Kasumi-1 (cell line): ENCODE data around the gene ARL6IP1.
A peak's percentile ranks its signal among the peaks of the same experiment; 100 is the strongest.

Source experiments
- DNase-seq, 2 experiments: peaks; one replicate each; lab custom pipeline; 2025; lab: John Stamatoyannopoulos, UW

ARL6IP1 gene

GRCh38 chr16:18801145-18801972 lies at the start of gene ARL6IP1:
Gene ARL6IP1 (minus strand): TSS chr16:18801549. CDS start chr16:18801466, 83 bp downstream.
- DNase-seq, result peak; percentile 86 to 88

DNA sequence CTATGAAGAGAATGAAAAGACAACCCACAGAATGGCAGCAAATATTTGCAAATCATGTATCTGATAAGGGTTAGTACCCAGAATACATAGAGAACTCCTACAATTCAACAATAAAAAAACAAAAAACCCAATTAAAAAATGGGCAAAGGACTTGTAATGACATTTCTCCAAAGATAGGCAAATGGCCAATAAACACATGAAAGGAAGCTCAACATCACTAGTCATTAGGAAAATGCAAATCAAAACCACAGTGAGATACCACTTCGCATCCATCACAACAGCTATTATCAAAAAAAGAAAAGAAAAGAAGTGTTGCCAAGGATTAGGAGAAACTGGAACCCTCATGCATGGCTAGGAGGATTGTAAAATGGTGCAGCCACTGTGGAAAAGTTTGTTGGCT lies 45.1 kb upstream of the ARL6IP1 start:
- no peak for DNase-seq

DNA sequence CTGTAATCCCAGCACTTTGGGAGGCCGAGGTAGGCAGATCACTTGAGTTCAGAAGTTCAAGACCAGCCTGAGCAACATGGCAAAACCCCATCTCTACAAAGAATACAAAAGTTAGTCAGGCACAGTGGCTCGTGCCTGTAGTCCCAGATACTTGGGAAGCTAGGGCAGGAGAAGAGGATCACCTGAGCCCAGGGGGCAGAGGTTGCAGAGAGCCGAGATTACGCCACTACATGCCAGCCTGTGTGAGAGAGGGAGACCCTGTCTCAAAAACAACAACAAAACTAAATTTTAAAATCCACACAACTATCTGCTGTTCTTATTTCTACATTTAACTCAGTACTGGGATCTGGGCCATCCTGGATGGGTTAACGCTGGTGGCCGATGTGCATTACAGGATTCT lies 41.2 kb upstream of the ARL6IP1 start:
- DNase-seq, result no peak

DNA sequence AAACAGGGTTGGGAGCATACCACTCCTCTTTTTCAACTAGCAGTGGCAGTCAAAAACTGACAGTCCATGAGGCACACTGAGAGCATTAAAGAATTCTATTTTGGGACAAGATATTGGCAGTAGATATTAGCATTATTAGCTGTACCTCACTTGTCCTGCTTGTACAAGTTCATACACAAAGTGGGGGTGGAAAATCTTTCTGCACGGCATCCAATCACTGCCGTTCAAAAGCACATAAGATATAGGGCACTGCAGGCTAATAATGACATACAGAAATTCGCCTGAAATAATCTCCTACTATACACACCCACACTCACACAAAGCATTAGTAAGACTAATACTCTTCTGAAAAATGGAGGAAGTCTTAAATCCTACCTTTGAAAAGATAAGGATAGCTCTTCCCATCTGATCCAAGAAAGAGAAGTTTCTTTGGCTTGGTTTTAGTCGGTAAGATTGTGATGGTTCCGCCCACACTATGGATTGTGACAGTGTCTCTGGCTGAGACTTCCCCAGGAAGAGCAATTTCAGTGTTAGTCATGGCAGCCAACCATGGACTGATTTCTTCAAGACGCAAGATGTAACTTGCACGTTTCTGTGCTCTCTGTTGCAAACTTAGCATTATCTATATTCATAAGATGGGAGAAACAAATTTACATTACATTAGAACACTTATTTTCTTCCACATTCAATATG lies 40.6 kb upstream of the ARL6IP1 start:
- DNase-seq, result no peak

DNA sequence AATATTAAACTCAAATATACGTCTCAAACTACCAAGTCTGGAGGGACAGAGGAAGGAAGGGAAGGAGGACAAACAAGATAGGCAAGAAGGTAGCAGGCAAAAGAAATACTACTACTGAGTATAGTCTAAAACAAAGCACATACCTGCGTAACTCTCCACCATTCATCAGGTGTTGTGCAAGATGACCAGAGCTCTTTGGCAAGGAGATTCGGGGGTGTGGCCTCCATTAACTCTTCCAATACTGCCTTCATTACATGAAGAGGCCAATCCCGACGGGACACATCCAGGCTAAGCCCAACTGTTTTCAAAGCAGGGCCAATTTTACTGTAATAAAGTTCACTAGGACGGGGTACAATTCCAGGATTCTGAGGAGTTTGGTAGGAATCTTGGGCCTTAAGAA lies 38.2 kb upstream of the ARL6IP1 start:
- DNase-seq, result no peak

DNA sequence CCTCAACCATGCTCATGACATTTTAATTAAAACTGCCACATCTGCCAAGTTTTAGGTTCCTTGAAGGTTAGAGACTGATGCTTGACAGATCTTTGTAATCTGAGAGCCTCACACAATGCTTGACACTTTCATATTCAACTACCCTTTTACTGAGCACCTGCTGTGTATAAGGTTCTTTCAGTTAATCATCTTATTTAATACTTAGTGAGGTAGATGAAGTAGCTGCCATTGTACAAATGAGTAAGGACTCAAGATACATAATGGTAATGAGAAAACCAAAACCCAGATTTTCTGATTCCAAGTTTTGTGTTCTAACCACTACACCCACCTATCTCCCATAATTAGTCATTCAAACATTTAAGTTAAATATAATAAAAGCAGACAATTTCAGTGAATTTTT lies 35.4 kb upstream of the ARL6IP1 start:
- DNase-seq, result no peak

DNA sequence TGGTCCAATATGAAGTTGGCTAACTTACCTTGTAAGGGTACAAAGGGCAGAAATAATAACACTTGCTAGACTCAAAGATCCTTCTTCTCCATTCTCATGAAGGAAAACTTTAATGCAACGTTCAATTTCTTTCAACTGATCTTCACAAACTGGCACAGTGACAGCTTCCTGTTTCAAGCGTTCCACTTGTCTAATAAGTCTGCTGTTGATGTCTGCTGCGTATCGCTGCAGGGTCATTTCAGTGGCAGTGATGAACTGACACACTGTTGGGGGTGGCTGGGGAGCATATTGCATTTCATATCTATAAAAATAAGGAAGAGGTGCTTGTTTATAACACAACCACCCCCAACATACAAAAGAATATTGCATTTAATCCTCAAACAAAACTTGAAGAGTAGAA lies 33.5 kb upstream of the ARL6IP1 start:
- DNase-seq, result no peak

- no peak for DNase-seq
Measured at GRCh38 chr16:18833707-18834505, 32.6 kb upstream of the ARL6IP1 start.

DNA sequence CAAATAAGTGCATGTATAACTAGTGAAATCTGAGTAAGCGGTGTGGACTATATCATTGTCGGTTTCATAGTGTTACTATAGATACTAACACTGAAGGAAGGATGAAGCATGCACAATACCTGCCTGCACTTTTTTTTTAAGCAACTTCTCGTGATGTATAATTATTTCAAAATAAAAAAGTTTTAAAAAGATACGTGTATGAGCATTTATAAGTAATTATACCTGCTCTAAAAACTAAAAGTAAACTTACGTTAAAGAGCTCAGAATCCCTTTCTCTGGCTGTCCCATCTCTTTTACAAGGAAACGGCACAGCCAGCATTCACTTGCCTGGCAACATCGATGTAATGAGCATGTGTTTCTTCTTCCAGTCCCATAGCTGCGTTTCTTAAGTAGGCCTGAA lies 31.3 kb upstream of the ARL6IP1 start:
- DNase-seq, result no peak

GRCh38 chr16:18832006-18832405 lies 30.7 kb upstream of the ARL6IP1 start:
- DNase-seq, result no peak

- no peak for DNase-seq
Measured at GRCh38 chr16:18829251-18829650, 27.9 kb upstream of the ARL6IP1 start.

GRCh38 chr16:18827890-18828289 lies 26.5 kb upstream of the ARL6IP1 start:
- DNase-seq, result no peak

DNA sequence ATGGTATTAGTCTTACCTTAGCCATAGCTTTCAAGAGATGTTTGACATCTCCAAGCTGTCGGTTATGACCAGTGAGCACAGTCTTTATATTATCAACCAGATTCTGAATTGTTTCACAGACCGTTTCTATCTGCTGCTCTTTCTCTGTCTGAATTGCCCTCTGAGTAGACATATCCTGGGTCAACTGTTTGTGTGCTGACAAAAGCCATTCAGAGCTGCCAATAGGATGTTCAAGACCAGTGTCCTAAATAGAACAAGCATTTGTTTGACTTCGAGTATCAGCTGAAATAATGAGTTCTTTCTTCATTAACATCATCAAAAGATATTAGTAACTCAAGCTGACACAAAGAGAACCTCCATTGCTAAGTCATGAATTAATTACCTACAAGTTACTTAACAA lies 14.9 kb upstream of the ARL6IP1 start:
- DNase-seq, result no peak

GRCh38 chr16:18811925-18812324 lies 10.6 kb upstream of the ARL6IP1 start:
- DNase-seq, result no peak

DNA sequence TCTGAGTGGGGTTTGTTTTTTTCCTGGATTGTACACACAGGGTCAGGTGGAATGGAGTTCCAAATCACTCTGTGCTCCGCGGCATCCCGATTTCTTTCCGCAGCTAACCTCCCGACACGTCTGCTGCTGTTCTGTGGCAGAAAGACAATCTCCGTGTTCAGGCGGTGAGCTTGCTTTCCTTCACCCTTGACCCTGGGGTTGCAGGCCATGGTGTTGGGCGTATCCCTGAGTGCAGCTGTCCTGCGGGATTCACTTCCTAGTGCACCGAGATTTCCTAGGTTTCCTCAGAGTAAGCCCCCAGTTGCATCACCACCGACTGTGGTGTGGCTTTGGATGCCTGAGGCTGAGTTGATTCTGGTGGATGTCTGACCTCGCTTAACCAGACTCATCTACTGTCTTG lies 7.8 kb upstream of the ARL6IP1 start:
- DNase-seq, result no peak

DNA sequence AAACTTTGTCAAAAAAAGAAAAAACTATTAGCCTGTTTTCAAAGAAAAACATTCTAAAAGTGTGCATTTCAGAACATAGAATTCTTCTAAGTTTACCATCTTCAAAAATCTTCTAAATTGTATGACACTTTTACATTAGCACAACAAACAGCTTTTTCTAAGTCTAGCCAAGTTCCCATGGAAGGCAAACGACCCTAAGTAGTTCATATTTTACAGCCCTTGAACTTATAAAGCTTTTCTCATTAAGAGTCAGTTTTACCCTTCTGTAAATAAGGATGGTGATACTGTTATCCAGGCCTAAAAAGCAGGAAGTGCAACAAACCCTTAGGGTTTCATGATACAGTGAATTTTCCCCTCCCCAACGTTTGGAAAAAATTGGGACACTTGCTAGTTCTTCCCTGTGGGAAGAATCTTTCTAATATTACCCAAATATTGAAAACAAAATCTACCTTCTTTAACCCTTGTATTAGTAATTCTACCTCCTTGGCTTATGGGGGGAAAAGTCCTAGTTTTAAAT lies 4.0 kb upstream of the ARL6IP1 start:
- DNase-seq, result no peak

DNA sequence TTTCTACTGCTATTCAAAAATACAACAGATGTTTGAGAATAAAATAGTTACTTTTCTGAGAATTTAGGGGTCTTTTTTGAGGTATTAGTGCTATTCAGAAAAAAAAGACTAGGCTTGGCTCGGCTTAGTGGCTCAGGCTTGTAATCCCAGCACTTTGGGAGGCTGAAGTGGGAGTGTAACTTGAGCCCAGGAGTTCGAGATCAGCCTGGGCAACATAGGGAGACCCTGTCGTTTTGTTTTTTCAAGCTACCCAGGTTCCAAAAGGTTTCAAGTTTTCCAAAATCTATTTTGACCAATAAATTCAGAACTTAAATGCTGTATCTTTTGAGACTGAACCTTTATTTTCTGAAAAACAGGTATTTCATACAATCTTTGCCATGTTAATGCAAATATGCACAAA lies 3.2 kb upstream of the ARL6IP1 start:
- no peak for DNase-seq

GRCh38 chr16:18803569-18804462 lies 2.5 kb upstream of the ARL6IP1 start:
- no peak for DNase-seq

DNA sequence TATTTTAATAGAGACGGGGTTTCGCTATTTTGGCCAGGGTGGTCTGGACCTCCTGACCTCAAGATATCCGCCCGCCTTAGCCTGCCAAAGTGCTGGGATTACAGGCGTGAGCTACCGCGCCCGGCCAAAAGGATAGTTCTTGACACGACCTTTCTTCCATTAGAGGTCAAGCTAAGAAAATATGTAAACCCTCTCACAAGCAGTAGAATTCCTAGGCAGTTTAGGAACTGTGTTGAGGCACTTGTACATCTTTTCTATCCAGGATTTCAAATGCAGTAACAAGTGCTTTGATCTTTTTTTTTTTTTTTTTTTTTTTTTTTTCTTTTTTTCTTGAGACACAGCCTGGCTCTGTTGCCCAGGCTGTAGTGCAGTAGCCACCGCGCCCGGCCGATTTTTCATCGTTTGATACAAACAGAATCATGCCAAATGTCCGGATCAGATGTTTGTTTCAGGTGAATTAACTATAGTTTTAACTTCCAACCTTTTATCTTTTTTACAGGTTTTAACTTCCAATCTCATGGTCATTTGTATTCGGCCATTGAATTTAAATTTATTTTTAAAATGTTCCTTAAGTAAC lies 1.5 kb upstream of the ARL6IP1 start:
- DNase-seq, result no peak

- DNase-seq, result no peak
Measured at GRCh38 chr16:18800775-18801144, 589 bp downstream of the ARL6IP1 start.

DNA sequence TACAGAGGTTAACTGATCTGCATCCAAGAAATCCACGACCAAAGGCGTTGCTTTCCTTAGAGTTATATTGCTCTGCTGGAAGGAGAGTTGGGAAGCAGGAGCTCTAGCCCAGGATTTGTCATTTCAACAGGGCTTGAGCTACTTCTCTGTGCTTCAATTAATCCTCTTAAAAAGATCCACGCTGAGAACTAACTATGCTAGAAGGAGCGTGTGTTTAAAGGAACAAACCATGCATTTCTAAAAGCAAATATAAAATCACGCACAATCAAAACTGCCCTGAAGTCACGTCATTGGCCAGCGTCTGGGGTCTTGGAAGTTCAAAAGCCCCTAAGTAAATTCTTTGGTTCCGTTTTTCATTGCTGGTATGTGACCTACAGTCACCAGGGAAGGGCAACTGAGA lies 1.1 kb downstream of the ARL6IP1 start:
- no peak for DNase-seq
